AG09309 (cell line): Measurements from ENCODE around the gene BSPRY.

Experiments
- DNase-seq: peaks from one replicate; pipeline ENCODE4 v3.0.0-alpha.2; 2010; ENCODE audit warnings: low read depth
- H3K4me3 ChIP-seq: 2 replicates; pipeline ENCODE4 v1.5.1; 2011; ENCODE audit warnings: mild to moderate bottlenecking, low read depth, low read length, moderate library complexity; ENCODE audit not compliant: control insufficient read depth
- TF ChIP-seq, protein P1 (sequence below): IDR thresholded peaks from 2 replicates; pipeline ENCODE4 v1.5.1; 2011; ENCODE audit warnings: mild to moderate bottlenecking, low read depth, low read length, inconsistent platforms; ENCODE audit not compliant: insufficient read depth, control insufficient read depth; ENCODE audit errors: missing control alignments

BSPRY gene

GRCh38 chr9:113331780-113332179 is 17.6 kb upstream of the BSPRY start:
- DNase-seq: no peak
- no peak overlapping the region for H3K4me3 ChIP-seq

GRCh38 chr9:113337714-113338113 is 11.6 kb upstream of the BSPRY start:
- DNase-seq: no peak
- no peak overlapping the region for H3K4me3 ChIP-seq
- TF ChIP-seq, protein P1, sequence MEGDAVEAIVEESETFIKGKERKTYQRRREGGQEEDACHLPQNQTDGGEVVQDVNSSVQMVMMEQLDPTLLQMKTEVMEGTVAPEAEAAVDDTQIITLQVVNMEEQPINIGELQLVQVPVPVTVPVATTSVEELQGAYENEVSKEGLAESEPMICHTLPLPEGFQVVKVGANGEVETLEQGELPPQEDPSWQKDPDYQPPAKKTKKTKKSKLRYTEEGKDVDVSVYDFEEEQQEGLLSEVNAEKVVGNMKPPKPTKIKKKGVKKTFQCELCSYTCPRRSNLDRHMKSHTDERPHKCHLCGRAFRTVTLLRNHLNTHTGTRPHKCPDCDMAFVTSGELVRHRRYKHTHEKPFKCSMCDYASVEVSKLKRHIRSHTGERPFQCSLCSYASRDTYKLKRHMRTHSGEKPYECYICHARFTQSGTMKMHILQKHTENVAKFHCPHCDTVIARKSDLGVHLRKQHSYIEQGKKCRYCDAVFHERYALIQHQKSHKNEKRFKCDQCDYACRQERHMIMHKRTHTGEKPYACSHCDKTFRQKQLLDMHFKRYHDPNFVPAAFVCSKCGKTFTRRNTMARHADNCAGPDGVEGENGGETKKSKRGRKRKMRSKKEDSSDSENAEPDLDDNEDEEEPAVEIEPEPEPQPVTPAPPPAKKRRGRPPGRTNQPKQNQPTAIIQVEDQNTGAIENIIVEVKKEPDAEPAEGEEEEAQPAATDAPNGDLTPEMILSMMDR: no peak

More at GRCh38 chr9:113331780-113332179, 17.6 kb upstream of the BSPRY start:
- TF ChIP-seq, protein P1: no peak

DNA sequence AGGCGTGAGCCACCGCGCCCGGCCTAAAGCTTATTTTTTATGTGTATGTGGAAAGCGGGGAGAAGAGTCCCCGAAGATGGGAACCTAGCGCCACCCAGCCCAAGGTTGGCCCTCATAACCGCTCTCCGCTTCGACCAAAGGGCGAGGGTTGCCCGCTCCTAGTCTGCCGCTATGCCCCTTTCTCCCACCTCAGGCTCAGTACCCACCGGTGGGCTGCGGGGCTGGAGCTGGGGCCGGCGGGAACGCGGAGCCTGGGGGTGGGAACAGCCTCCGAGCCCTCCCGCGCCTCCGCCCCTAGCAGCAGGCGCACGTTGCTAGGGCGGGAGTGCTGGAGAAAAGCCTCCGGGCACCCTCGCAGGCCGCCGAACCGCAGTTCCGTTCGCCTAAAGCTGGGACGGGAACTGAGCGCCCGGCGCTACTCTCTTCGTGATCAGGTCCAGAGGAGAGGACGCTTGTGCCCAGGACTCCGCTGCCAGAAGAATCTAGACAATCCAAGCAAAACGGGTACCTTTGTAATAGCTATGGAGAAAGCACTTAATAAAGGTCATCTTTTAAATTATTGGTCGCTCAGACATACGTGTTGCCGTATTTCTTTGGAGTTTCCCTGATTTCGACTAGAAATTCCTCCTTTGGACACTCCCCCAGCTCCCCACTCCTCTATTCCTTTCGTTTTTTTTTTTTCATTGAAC is 9.2 kb upstream of the BSPRY start, which contains the start of gene WDR31:
Gene WDR31, minus strand, starts transcription at position 265 of the 689 bp plus-strand sequence. CDS start 8,253 bp downstream, outside the sequence.
- H3K4me3 ChIP-seq: peak within 1 kb of the TSS; percentile 84
- TF ChIP-seq, protein P1: no peak
- peak; percentile 55 for DNase-seq

GRCh38 chr9:113341712-113342410 is 7.5 kb upstream of the BSPRY start:
- TF ChIP-seq, protein P1: no peak
- H3K4me3 ChIP-seq: no peak overlapping the region
- DNase-seq: no peak

GRCh38 chr9:113343732-113344231 is 5.6 kb upstream of the BSPRY start:
- DNase-seq: peak; percentile 7
- no peak overlapping the region for H3K4me3 ChIP-seq
- TF ChIP-seq, protein P1: no peak

- DNase-seq: no peak
- TF ChIP-seq, protein P1: no peak
- no peak overlapping the region for H3K4me3 ChIP-seq
These were observed 4.2 kb upstream of the BSPRY start for GRCh38 chr9:113345190-113345589.
